Heart left ventricle (tissue), 16 donors: Measurements from ENCODE around the gene CPNE5. TPM values are rescaled to one million over a fixed set of nuclear protein-coding genes. Genes with fewer than 3 reads are reported as not detected.

Experiments used
- ATAC-seq, 4 donors: fragments of 200-7000 bp; cut with Tn5 transposase; one replicate each; pipeline ENCODE4 v1.9.1; 2020 to 2022; ENCODE audit warnings: moderate library complexity in 4 of 4, mild to moderate bottlenecking in 3 of 4, moderate number of reproducible peaks in 1 of 4
- DNase-seq, 5 donors: peaks; one replicate each; pipeline ENCODE4 v3.0.0-alpha.2; 2020
- H3K27ac ChIP-seq, 12 donors: fragments of 200-600 bp; sonication (generic) in 4 of 12; one replicate each; pipeline versions ENCODE4 v1.5.0 to v1.8.0; 2016 to 2022; ENCODE audit warnings: mild to moderate bottlenecking in 2 of 12
- H3K27me3 ChIP-seq, 9 donors: fragments of 200-600 bp; sonication (generic) in 2 of 9; one replicate each; pipeline versions ENCODE4 v1.5.1 to v1.8.0; 2016 to 2022; ENCODE audit warnings: mild to moderate bottlenecking in 3 of 9
- H3K36me3 ChIP-seq, 9 donors: fragments of 200-600 bp; sonication (generic) in 2 of 9; one replicate each; pipeline versions ENCODE4 v1.5.0 to v1.8.0; 2018 to 2022; ENCODE audit warnings: mild to moderate bottlenecking in 2 of 9
- H3K4me1 ChIP-seq, 12 donors: fragments of 200-600 bp; sonication (generic) in 4 of 12; one replicate each; pipeline versions ENCODE4 v1.5.0 to v1.8.0; 2016 to 2022; ENCODE audit warnings: mild to moderate bottlenecking in 3 of 12
- H3K4me3 ChIP-seq, 12 donors: fragments of 200-600 bp; sonication (generic) in 4 of 12; one replicate each; pipeline versions ENCODE4 v1.5.0 to v1.8.0; 2017 to 2022; ENCODE audit warnings: mild to moderate bottlenecking in 9 of 12, moderate library complexity in 4 of 12
- H3K9me3 ChIP-seq, 12 donors: fragments of 200-600 bp; sonication (generic) in 4 of 12; one replicate each; pipeline versions ENCODE4 v1.5.0 to v1.8.0; 2016 to 2022; ENCODE audit warnings: mild to moderate bottlenecking in 1 of 12
- POLR2A ChIP-seq, 2 donors: fragments of 450-650 bp; IDR thresholded peaks; one replicate each; pipeline ENCODE4 v1.6.1; 2017; ENCODE audit warnings: antibody characterized with exemption in 2 of 2, mild to moderate bottlenecking in 2 of 2, moderate library complexity in 2 of 2
- WGBS, 4 donors: extraction: QIAGEN DNeasy Blood & Tissue Kit in 2 of 4; methylation state at CpG; one replicate each; pipeline versions ENCODE4 v1.1.5 to v1.1.7; 2013 to 2018; 5-methylcytosine and 5-hydroxymethylcytosine counted together
- intact Hi-C, 10 donors: fragments of 100-400 bp; cut with DNase I; formaldehyde crosslinking; loops; one replicate each; pipeline versions ENCODE4 v1.11.1 to v1.14.2; 2022
- polyA plus RNA-seq, 2 donors: library from polyadenylated mRNA; stranded (reverse); fragments of 200-250 nt; gene quantifications; one replicate each; pipeline ENCODE4 v1.2.3, GENCODE V29; 2013
- total RNA-seq, 9 donors: library from RNA; depleted of rRNA in 2 of 9; stranded (reverse); fragments of >200 nt in 2 of 9; fragmentation: NEBNext Ultra II Directional in 3 of 9; extraction: Animal tissue kit (Norgen Biotek cat#: 25700) in 3 of 9; gene quantifications; one replicate each; pipeline versions ENCODE4 v1.1.0 to v1.2.4, GENCODE V29; 2016 to 2023
- TF ChIP-seq, protein P1 (sequence below), 12 donors: fragments of 200-600 bp; sonication (generic) in 4 of 12; IDR thresholded peaks; one replicate each; pipeline versions ENCODE4 v1.5.0 to v1.8.0; 2018 to 2022; ENCODE audit warnings: antibody characterized with exemption in 12 of 12, mild to moderate bottlenecking in 5 of 12
- donor health status: ischemic (EF 13 %, LVEDD 7.1; RV severe dilation, severe dysfunction).
- donor health status: healthy with polysubstance abuse.
- donor health status: DM: no; HTN: yes; CAD: no.
- donor health status: DM: no; HTN: no; CAD: no.
- donor health status: ischemic (EF 25% LVEDD 6.9; RV normal size, moderate dysfunction).
- donor health status: ischemic (EF 25% LVEDD 5.7; RV mildly dilated, moderate dysfunction).
- donor health status: healthy.
- donor health status: DM: yes; HTN: yes; CAD: no.
- donor health status: ischemic (EF 35%, LVEDD 5.7; RV mildly dilated, moderate dysfunction).
- donor health status: nonischemic (EF 11% LVEDD 7.7; RV severe dilation, severe dysfunction).
- donor health status: DM: yes; HTN: yes; CAD: no.
- donor health status: PGD.
- donor health status: ischemic (EF 29% LVEDD 5.4; RV normal size, mild dysfunction).
- donor health status: nonischemic (EF 23%, LVEDD 6.1; RV moderate dilation, normal function).

CPNE5 gene
- total and polyA plus RNA-seq, 11 donors: 4.0 to 111 (median 13.4) TPM

DNA sequence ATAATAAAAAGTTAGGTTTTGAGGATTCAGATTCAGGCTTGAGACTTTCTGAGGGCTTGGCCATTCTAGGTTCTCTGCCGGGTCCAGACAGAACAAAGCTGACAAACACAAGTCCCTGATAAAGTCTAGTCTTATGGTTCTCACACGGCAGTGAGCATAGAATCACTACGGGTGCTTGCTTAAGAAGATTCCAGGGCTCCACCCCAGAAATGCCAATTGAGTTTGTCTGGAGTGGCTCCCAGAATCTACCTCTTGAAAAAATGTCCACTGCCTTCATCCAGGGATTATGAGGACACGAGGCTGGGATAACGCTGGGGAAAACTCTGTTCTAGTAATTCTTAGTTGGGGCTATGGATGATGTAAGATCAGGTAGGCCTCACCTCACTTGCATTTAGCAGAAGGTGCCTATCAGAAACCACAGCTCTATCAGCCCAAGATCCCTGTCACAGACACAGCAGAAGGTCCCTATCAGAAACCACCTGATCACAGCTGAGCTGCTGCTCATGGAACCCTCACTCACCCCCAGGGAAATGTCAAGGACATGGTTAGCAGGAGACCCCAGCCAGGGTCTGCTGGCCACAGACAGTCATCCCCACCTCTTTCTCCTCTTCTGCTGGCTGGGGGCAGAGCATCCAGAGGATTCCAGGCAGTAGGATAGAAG lies 89.3 kb downstream of the CPNE5 start:
- WGBS, 4 donors: 84 to 95% (median 93%) methylated on average over 5 of the region's 5 CpGs
- no peak for DNase-seq
- TF ChIP-seq POLR2A (IDR thresholded peaks at IDR 0.05): no peak
- TF ChIP-seq, protein P1, sequence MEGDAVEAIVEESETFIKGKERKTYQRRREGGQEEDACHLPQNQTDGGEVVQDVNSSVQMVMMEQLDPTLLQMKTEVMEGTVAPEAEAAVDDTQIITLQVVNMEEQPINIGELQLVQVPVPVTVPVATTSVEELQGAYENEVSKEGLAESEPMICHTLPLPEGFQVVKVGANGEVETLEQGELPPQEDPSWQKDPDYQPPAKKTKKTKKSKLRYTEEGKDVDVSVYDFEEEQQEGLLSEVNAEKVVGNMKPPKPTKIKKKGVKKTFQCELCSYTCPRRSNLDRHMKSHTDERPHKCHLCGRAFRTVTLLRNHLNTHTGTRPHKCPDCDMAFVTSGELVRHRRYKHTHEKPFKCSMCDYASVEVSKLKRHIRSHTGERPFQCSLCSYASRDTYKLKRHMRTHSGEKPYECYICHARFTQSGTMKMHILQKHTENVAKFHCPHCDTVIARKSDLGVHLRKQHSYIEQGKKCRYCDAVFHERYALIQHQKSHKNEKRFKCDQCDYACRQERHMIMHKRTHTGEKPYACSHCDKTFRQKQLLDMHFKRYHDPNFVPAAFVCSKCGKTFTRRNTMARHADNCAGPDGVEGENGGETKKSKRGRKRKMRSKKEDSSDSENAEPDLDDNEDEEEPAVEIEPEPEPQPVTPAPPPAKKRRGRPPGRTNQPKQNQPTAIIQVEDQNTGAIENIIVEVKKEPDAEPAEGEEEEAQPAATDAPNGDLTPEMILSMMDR (IDR thresholded peaks at IDR 0.05): no peak
- Histone ChIP-seq H3K9me3 (peaks cover 0 to 23% (median 0%) of the 10 kb centered on the region in 12 donors), H3K4me3 (no peak overlapping the region), H3K36me3 (peaks cover 0 to 10% (median 0%) of the 10 kb centered on the region in 9 donors), H3K4me1 (peaks cover 0 to 36% (median 0%) of the 10 kb centered on the region in 12 donors), H3K27me3 (no peaks in the 10 kb centered on the region), H3K27ac (no peak overlapping the region)
- intact Hi-C loops: loop anchor here in 3 of 10 donors (10.0 kb wide), 2 partner anchors 65 to 325 kb away; no protein-coding TSS in a partner anchor
- ATAC-seq: no peak

DNA sequence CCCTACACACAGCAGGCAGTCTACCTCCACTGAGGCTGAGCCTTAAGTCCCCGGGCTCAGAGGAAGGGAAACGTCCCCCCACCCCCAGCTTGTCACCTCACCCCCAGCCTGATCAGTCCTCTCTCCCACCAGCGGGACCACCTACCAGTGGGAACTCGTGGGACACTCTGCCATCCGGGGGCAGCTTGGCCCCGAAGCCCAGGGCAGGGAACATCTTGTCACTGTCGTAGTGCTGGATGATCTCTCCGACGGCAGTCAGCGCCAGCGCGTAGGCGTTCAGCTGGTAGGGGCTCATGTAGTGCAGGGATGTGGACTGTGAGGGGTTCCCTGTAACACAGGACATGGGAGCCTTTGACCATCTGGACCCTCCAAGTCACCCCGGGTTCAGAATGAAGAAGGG lies 93.0 kb downstream of the CPNE5 start:
- DNase-seq: no peak
- no peak for ATAC-seq

DNA sequence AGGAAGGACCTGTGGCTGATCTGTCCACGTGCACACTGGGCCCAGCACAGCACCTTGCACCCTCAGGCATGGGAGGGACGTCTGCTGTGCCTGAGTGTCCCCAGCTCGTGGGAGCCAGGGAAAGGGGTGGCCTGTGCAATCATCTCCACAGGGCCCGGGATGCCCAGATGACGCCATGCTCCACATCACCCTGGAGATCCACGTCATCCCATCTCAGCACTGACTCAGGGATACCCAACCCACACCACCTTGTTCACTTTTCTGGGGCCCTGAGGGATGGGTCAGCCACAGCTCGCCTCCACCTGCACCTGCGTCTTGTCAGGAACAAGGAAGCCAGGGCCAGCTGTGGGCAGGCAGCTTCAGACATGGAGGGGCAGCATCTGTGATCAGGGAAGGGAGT lies 93.4 kb downstream of the CPNE5 start:
- peaks cover 0 to 8% (median 0%) of the 10 kb centered on the region in 9 donors for H3K36me3 ChIP-seq
- TF ChIP-seq, protein P1 (IDR thresholded peaks at IDR 0.05): no peak
- TF ChIP-seq POLR2A (IDR thresholded peaks at IDR 0.05): no peak
- intact Hi-C loops: no loop called here
- H3K4me1 ChIP-seq: peaks cover 0 to 5% (median 0%) of the 10 kb centered on the region in 12 donors
- 83 to 89% (median 87%) methylated on average over 4 to 8 of the region's 8 CpGs for WGBS, 4 donors
- H3K27me3 ChIP-seq: no peaks in the 10 kb centered on the region
- ATAC-seq: no peak
- DNase-seq: no peak
- no peak overlapping the region for H3K27ac ChIP-seq
- no peak overlapping the region for H3K4me3 ChIP-seq
- peaks cover 0 to 23% (median 0%) of the 10 kb centered on the region in 12 donors for H3K9me3 ChIP-seq

More for the DNA sequence above, 93.0 kb downstream of the CPNE5 start:
- TF ChIP-seq POLR2A (IDR thresholded peaks at IDR 0.05): no peak
- TF ChIP-seq, protein P1 (IDR thresholded peaks at IDR 0.05): no peak
- Histone ChIP-seq H3K4me3 (no peak overlapping the region), H3K36me3 (peaks cover 0 to 8% (median 0%) of the 10 kb centered on the region in 9 donors), H3K27me3 (no peaks in the 10 kb centered on the region), H3K27ac (no peak overlapping the region), H3K9me3 (peaks cover 0 to 23% (median 0%) of the 10 kb centered on the region in 12 donors), H3K4me1 (peaks cover 0 to 4% (median 0%) of the 10 kb centered on the region in 12 donors)
- WGBS, 4 donors: 80 to 86% (median 82%) methylated on average over 9 to 14 of the region's 14 CpGs
- intact Hi-C loops: no loop called here

DNA sequence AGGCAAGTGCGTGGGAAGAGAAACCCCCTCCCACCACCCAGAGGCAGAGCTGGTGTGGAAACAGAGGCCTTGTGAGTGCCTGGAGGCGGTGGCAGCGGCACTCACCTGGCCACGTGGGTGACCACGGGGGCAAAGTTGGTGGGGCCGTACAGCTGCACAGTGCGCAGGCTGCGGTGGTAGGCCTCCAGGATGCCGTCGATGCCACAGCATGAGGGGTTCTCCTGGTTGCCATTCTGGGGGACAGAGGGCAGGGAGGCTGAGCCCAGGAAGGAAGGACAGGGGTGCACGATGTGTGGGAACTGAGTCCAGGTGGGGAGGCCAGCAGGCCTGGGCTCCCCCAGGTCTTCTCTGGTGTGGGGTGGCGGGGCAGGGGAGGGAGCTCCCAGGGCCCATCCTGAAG lies 94.0 kb downstream of the CPNE5 start:
- Histone ChIP-seq H3K36me3 (peaks cover 0 to 3% (median 0%) of the 10 kb centered on the region in 9 donors), H3K27me3 (no peaks in the 10 kb centered on the region), H3K4me3 (no peak overlapping the region), H3K27ac (no peak overlapping the region), H3K9me3 (peaks cover 0 to 18% (median 0%) of the 10 kb centered on the region in 12 donors), H3K4me1 (peaks cover 0 to 7% (median 0%) of the 10 kb centered on the region in 12 donors)
- ATAC-seq: no peak
- WGBS, 4 donors: 96 to 99% (median 96%) methylated on average over 11 to 12 of the region's 12 CpGs
- DNase-seq: no peak
- intact Hi-C loops: no loop called here
- TF ChIP-seq, protein P1 (IDR thresholded peaks at IDR 0.05): no peak
- TF ChIP-seq POLR2A (IDR thresholded peaks at IDR 0.05): no peak
